ENCODE results near the gene CD52. TPM values are rescaled to one million over a fixed set of nuclear protein-coding genes. Genes with fewer than 3 reads are reported as not detected.
A peak's percentile ranks its signal among the peaks of the same experiment; 100 is the strongest.
"Not testable (repeated sequence)": the region's sequence is repeated elsewhere in the genome, so short reads cannot be mapped to it uniquely, and the experiment has no call there.

Gene CD52
- total and polyA plus RNA-seq, 2 experiments from 2014 or later, result 7.3 TPM; not detected in 1

DNA sequence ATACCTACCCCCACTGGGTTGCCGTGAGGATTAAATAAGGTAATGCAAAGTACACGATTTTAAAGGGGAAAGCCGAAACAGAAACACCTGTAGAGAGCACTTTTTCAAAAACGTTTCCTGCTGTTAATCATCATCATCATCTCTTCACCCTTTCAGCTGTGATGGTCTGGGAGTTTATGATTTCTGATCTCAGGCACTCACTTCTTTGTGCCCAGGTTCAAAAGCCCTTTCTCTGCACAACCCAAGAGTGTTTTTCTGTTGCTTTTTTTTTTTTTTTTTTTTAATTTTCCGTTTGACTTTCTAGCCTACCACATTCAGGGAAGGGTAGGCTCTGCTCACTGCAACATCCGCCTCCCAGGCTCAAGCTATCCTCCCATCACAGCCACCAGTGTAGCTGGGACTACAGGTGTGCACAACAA is 10.4 kb upstream of the CD52 start:
- Histone ChIP-seq H3K27ac (ENCODE audit: low read depth) (no peak overlapping the region), H3K4me3 (peak overlapping the region; percentile 99), H3K9me2 (ENCODE audit: insufficient read depth) (no peaks in the 10 kb centered on the region), H3K27me3 (ENCODE audit: insufficient read depth) (no peaks in the 10 kb centered on the region), H3K79me2 (replicated peaks; ENCODE audit: insufficient read depth) (0 out of 2 replicates have a peak, but pooled peaks cover 9% of the 10 kb centered on the region), H4K20me1 (replicated peaks; ENCODE audit: insufficient read depth) (no peaks in the 10 kb centered on the region), H2AFZ (peak overlapping the region; percentile 95), H3K4me2 (peak overlapping the region; percentile 84), H3K4me1 (ENCODE audit: insufficient read depth) (peaks cover 10% of the 10 kb centered on the region), H3F3A (replicated peaks; ENCODE audit: low read depth) (0 out of 2 replicates have a peak, but pooled peaks cover 5% of the 10 kb centered on the region), H3K36me3 (ENCODE audit: insufficient read depth) (no peaks in the 10 kb centered on the region)
- TF ChIP-seq CREB1 (CRISPR knock-in tag; IDR thresholded peaks at IDR 0.05; ENCODE audit: low read depth) (no peak), ZNF331 (CRISPR knock-in tag; IDR thresholded peaks at IDR 0.05; ENCODE audit: low read depth) (no peak), POLR2AphosphoS5 (IDR thresholded peaks at IDR 0.05; ENCODE audit: low read depth) (no peak)
- TF ChIP-seq, protein P1, sequence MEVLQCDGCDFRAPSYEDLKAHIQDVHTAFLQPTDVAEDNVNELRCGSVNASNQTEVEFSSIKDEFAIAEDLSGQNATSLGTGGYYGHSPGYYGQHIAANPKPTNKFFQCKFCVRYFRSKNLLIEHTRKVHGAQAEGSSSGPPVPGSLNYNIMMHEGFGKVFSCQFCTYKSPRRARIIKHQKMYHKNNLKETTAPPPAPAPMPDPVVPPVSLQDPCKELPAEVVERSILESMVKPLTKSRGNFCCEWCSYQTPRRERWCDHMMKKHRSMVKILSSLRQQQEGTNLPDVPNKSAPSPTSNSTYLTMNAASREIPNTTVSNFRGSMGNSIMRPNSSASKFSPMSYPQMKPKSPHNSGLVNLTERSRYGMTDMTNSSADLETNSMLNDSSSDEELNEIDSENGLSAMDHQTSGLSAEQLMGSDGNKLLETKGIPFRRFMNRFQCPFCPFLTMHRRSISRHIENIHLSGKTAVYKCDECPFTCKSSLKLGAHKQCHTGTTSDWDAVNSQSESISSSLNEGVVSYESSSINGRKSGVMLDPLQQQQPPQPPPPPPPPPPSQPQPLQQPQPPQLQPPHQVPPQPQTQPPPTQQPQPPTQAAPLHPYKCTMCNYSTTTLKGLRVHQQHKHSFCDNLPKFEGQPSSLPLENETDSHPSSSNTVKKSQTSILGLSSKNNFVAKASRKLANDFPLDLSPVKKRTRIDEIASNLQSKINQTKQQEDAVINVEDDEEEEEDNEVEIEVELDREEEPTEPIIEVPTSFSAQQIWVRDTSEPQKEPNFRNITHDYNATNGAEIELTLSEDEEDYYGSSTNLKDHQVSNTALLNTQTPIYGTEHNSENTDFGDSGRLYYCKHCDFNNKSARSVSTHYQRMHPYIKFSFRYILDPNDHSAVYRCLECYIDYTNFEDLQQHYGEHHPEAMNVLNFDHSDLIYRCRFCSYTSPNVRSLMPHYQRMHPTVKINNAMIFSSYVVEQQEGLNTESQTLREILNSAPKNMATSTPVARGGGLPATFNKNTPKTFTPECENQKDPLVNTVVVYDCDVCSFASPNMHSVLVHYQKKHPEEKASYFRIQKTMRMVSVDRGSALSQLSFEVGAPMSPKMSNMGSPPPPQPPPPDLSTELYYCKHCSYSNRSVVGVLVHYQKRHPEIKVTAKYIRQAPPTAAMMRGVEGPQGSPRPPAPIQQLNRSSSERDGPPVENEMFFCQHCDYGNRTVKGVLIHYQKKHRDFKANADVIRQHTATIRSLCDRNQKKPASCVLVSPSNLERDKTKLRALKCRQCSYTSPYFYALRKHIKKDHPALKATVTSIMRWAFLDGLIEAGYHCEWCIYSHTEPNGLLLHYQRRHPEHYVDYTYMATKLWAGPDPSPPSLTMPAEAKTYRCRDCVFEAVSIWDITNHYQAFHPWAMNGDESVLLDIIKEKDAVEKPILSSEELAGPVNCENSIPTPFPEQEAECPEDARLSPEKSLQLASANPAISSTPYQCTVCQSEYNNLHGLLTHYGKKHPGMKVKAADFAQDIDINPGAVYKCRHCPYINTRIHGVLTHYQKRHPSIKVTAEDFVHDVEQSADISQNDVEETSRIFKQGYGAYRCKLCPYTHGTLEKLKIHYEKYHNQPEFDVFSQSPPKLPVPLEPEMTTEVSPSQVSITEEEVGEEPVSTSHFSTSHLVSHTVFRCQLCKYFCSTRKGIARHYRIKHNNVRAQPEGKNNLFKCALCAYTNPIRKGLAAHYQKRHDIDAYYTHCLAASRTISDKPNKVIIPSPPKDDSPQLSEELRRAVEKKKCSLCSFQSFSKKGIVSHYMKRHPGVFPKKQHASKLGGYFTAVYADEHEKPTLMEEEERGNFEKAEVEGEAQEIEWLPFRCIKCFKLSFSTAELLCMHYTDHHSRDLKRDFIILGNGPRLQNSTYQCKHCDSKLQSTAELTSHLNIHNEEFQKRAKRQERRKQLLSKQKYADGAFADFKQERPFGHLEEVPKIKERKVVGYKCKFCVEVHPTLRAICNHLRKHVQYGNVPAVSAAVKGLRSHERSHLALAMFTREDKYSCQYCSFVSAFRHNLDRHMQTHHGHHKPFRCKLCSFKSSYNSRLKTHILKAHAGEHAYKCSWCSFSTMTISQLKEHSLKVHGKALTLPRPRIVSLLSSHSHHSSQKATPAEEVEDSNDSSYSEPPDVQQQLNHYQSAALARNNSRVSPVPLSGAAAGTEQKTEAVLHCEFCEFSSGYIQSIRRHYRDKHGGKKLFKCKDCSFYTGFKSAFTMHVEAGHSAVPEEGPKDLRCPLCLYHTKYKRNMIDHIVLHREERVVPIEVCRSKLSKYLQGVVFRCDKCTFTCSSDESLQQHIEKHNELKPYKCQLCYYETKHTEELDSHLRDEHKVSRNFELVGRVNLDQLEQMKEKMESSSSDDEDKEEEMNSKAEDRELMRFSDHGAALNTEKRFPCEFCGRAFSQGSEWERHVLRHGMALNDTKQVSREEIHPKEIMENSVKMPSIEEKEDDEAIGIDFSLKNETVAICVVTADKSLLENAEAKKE (CRISPR knock-in tag; IDR thresholded peaks at IDR 0.05), result no peak
- TF ChIP-seq, protein P2, sequence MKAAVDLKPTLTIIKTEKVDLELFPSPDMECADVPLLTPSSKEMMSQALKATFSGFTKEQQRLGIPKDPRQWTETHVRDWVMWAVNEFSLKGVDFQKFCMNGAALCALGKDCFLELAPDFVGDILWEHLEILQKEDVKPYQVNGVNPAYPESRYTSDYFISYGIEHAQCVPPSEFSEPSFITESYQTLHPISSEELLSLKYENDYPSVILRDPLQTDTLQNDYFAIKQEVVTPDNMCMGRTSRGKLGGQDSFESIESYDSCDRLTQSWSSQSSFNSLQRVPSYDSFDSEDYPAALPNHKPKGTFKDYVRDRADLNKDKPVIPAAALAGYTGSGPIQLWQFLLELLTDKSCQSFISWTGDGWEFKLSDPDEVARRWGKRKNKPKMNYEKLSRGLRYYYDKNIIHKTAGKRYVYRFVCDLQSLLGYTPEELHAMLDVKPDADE (IDR thresholded peaks at IDR 0.05), result no peak
- no peaks in the 10 kb centered on the region for H3K36me3 Mint-ChIP-seq (ENCODE audit: low read depth)
- H3K27ac Mint-ChIP-seq, result no peak overlapping the region
- ATAC-seq, result no peak
- no peaks in the 10 kb centered on the region for H3K27me3 Mint-ChIP-seq (ENCODE audit: insufficient read depth, low read depth, poor library complexity)
- no peaks in the 10 kb centered on the region for H3K9me3 Mint-ChIP-seq
- DNase-seq (ENCODE audit: low spot score), result no peak
- H3K4me3 Mint-ChIP-seq, result peak overlapping the region; percentile 98; the same call in 2 of the 3 replicates
- H3K4me1 Mint-ChIP-seq, result peaks cover 16% of the 10 kb centered on the region

DNA sequence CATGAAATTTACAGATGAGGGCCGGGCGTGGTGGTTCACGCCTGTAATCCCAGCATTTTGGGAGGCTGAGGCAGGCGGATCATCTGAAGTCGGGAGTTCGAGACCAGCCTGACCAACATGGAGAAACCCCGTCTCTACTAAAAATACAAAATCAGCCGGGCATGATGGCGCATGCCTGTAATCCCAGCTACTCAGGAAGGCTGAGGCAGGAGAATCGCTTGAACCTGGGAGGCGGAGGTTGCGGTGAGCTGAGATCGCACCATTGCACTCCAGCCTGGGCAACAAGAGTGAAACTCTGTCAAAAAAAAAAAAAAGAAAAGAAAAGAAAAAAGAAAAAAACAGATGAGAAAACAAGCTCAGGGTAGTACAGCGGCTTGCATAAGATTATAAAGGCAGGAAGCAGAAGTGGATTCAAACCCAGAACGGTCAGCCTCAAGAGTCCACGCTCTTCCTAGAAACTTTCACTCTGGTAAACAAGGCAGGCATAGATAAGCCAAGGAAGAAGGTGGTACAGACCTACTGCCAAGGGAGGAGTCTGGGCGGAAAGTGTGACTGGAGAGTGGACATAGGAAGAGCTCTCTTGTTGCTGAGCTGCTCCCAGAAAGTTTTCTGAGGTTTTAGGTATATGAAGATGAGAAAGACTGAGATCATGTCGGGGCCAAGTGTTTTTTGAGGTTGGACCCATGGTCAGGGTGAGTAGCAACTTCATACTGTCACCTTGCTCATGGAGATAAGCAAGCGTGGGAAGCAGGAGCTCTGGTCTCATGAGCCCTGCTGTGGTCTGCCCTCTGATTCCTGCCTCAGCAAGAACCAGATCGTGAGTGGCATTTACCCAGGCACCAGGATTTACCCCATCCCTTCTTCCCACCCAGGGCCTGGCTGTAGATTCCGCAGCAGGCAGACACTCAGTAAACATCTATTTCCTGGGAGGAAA is 9.5 kb upstream of the CD52 start:
- H3K27ac ChIP-seq (ENCODE audit: low read depth); DNase-seq (ENCODE audit: low spot score); H4K20me1 ChIP-seq (replicated peaks; ENCODE audit: insufficient read depth); H3K79me2 ChIP-seq (replicated peaks; ENCODE audit: insufficient read depth); H3K4me3 Mint-ChIP-seq; H3K36me3 Mint-ChIP-seq (ENCODE audit: low read depth); H3K9me2 ChIP-seq (ENCODE audit: insufficient read depth); H3K27me3 ChIP-seq (ENCODE audit: insufficient read depth); H3F3A ChIP-seq (replicated peaks; ENCODE audit: low read depth); H3K9me3 Mint-ChIP-seq; H3K36me3 ChIP-seq (ENCODE audit: insufficient read depth); H3K4me3 ChIP-seq; H3K4me1 ChIP-seq (ENCODE audit: insufficient read depth); H3K27ac Mint-ChIP-seq; ATAC-seq; H3K4me2 ChIP-seq; H3K27me3 Mint-ChIP-seq (ENCODE audit: insufficient read depth, low read depth, poor library complexity): not testable (repeated sequence)
- H2AFZ ChIP-seq, result peak overlapping the region; percentile 95
- H3K4me1 Mint-ChIP-seq, result peaks cover 16% of the 10 kb centered on the region
